ENCODE data around the gene STING1.
"Not testable (repeated sequence)": the region's sequence is repeated elsewhere in the genome, so short reads cannot be mapped to it uniquely, and the experiment has no call there.

GRCh38 chr5:139526309-139527089, 43.9 kb upstream of the STING1 start:
- not testable (repeated sequence) for TF ChIP-seq RFX5 (IDR thresholded peaks at IDR 0.05; ENCODE audit: borderline replicate concordance, low read depth, low read length); CBX5 (IDR thresholded peaks at IDR 0.05; ENCODE audit: low read depth, low read length); SP1 (IDR thresholded peaks at IDR 0.05; ENCODE audit: low read depth, low read length); HDAC2 (IDR thresholded peaks at IDR 0.05; ENCODE audit: borderline replicate concordance in 1 of 2, low read depth in 2 of 2, low read length in 2 of 2); TEAD4 (IDR thresholded peaks at IDR 0.05; ENCODE audit: low read depth, low read length); TAF1 (IDR thresholded peaks at IDR 0.05; ENCODE audit: low read depth, low read length); POLR2A (IDR thresholded peaks at IDR 0.05; ENCODE audit: control extremely low read depth in 1 of 2, low read depth in 2 of 2, low read length in 2 of 2)
- TF ChIP-seq, protein P1, sequence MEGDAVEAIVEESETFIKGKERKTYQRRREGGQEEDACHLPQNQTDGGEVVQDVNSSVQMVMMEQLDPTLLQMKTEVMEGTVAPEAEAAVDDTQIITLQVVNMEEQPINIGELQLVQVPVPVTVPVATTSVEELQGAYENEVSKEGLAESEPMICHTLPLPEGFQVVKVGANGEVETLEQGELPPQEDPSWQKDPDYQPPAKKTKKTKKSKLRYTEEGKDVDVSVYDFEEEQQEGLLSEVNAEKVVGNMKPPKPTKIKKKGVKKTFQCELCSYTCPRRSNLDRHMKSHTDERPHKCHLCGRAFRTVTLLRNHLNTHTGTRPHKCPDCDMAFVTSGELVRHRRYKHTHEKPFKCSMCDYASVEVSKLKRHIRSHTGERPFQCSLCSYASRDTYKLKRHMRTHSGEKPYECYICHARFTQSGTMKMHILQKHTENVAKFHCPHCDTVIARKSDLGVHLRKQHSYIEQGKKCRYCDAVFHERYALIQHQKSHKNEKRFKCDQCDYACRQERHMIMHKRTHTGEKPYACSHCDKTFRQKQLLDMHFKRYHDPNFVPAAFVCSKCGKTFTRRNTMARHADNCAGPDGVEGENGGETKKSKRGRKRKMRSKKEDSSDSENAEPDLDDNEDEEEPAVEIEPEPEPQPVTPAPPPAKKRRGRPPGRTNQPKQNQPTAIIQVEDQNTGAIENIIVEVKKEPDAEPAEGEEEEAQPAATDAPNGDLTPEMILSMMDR (IDR thresholded peaks at IDR 0.05; ENCODE audit: control extremely low read depth in 1 of 3, insufficient read depth in 1 of 3, low read depth in 1 of 3, low read length in 3 of 3) = not testable (repeated sequence)
- TF ChIP-seq, protein P2, sequence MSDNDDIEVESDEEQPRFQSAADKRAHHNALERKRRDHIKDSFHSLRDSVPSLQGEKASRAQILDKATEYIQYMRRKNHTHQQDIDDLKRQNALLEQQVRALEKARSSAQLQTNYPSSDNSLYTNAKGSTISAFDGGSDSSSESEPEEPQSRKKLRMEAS (IDR thresholded peaks at IDR 0.05) = not testable (repeated sequence)
